Keratinocyte (primary cell): ENCODE data around the gene PTN.

Experiments used
- EZH2 ChIP-seq: IDR thresholded peaks from one replicate; pipeline ENCODE4 v1.6.1; 2012; ENCODE audit warnings: inconsistent platforms, mild to moderate bottlenecking, low read length, moderate library complexity
- TF ChIP-seq, protein P1 (sequence below), 3 experiments: IDR thresholded peaks in 1 of 3; conservative IDR thresholded peaks in 1 of 3; optimal IDR thresholded peaks in 1 of 3; 2 replicates in 2 of 3; 3 replicates in 1 of 3; pipeline versions ENCODE3 to v1.5.1; 2011; ENCODE audit warnings: low read length in 3 of 3, mild to moderate bottlenecking in 3 of 3, moderate library complexity in 2 of 3, control low read depth in 1 of 3, inconsistent platforms in 1 of 3; ENCODE audit not compliant: insufficient read depth in 2 of 3; ENCODE audit errors: extremely low read depth in 1 of 3

- TF ChIP-seq, protein P1, sequence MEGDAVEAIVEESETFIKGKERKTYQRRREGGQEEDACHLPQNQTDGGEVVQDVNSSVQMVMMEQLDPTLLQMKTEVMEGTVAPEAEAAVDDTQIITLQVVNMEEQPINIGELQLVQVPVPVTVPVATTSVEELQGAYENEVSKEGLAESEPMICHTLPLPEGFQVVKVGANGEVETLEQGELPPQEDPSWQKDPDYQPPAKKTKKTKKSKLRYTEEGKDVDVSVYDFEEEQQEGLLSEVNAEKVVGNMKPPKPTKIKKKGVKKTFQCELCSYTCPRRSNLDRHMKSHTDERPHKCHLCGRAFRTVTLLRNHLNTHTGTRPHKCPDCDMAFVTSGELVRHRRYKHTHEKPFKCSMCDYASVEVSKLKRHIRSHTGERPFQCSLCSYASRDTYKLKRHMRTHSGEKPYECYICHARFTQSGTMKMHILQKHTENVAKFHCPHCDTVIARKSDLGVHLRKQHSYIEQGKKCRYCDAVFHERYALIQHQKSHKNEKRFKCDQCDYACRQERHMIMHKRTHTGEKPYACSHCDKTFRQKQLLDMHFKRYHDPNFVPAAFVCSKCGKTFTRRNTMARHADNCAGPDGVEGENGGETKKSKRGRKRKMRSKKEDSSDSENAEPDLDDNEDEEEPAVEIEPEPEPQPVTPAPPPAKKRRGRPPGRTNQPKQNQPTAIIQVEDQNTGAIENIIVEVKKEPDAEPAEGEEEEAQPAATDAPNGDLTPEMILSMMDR (optimal IDR thresholded peaks at IDR 0.05 in 1 of 3, IDR thresholded peaks at IDR 0.05 in 1 of 3, conservative IDR thresholded peaks at IDR 0.05 in 1 of 3; ENCODE audit: extremely low read depth in 1 of 3, insufficient read depth in 2 of 3, low read length in 3 of 3) = no peak
- TF ChIP-seq EZH2 = no peak
These were observed 46.5 kb upstream of the PTN start for GRCh38 chr7:137390076-137390475.
